Activated naive CD4-positive, alpha-beta T cell treated with anti-CD3 and anti-CD28 coated beads, Interleukin-2, amount 50 U/mL, for 24 hours (primary cell): ENCODE results near the gene FGF22.
A peak's percentile ranks its signal among the peaks of the same experiment; 100 is the strongest.
"Not testable (repeated sequence)": the region's sequence is repeated elsewhere in the genome, so short reads cannot be mapped to it uniquely, and the experiment has no call there.

Experiments used
- H3K27ac Mint-ChIP-seq: one replicate; pipeline ENCODE4 v1.8.0; 2021; ENCODE audit warnings: mild to moderate bottlenecking, mixed read lengths
- H3K27me3 Mint-ChIP-seq: one replicate; pipeline ENCODE4 v1.8.0; 2021; ENCODE audit warnings: mixed read lengths
- H3K36me3 Mint-ChIP-seq: one replicate; pipeline ENCODE4 v1.8.0; 2021; ENCODE audit warnings: mixed read lengths
- H3K4me1 Mint-ChIP-seq: one replicate; pipeline ENCODE4 v1.8.0; 2021; ENCODE audit warnings: mixed read lengths
- H3K4me3 Mint-ChIP-seq: one replicate; pipeline ENCODE4 v1.8.0; 2021; ENCODE audit warnings: mild to moderate bottlenecking, mixed read lengths
- H3K9me3 Mint-ChIP-seq: one replicate; pipeline ENCODE4 v1.8.0; 2021; ENCODE audit warnings: mixed read lengths

FGF22 gene

GRCh38 chr19:602391-603301 lies 37.0 kb upstream of the FGF22 start:
- Mint-ChIP-seq H3K4me3 (no peak overlapping the region), H3K27me3 (no peaks in the 10 kb centered on the region), H3K9me3 (no peaks in the 10 kb centered on the region), H3K36me3 (no peaks in the 10 kb centered on the region), H3K27ac (no peak overlapping the region), H3K4me1 (no peaks in the 10 kb centered on the region)

- H3K9me3 Mint-ChIP-seq, H3K27me3 Mint-ChIP-seq, H3K4me3 Mint-ChIP-seq, H3K36me3 Mint-ChIP-seq, H3K4me1 Mint-ChIP-seq, H3K27ac Mint-ChIP-seq: not testable (repeated sequence)
These were observed 36.4 kb upstream of the FGF22 start for GRCh38 chr19:603302-603639.

- H3K4me3 Mint-ChIP-seq, H3K9me3 Mint-ChIP-seq, H3K27ac Mint-ChIP-seq, H3K27me3 Mint-ChIP-seq, H3K4me1 Mint-ChIP-seq, H3K36me3 Mint-ChIP-seq: not testable (repeated sequence)
These were observed 35.9 kb upstream of the FGF22 start for GRCh38 chr19:603779-604178.

GRCh38 chr19:604355-604754 lies 35.3 kb upstream of the FGF22 start:
- Mint-ChIP-seq H3K36me3 (no peaks in the 10 kb centered on the region), H3K9me3 (no peaks in the 10 kb centered on the region), H3K27ac (no peak overlapping the region), H3K27me3 (no peaks in the 10 kb centered on the region), H3K4me1 (no peaks in the 10 kb centered on the region), H3K4me3 (no peak overlapping the region)

- H3K27me3 Mint-ChIP-seq, H3K36me3 Mint-ChIP-seq, H3K9me3 Mint-ChIP-seq, H3K27ac Mint-ChIP-seq, H3K4me3 Mint-ChIP-seq, H3K4me1 Mint-ChIP-seq: not testable (repeated sequence)
These were observed 34.4 kb upstream of the FGF22 start for GRCh38 chr19:605061-605971.

GRCh38 chr19:607301-608154 lies 32.2 kb upstream of the FGF22 start:
- H3K9me3 Mint-ChIP-seq, result no peaks in the 10 kb centered on the region
- H3K27me3 Mint-ChIP-seq, result no peaks in the 10 kb centered on the region
- H3K4me3 Mint-ChIP-seq, result no peak overlapping the region
- H3K4me1 Mint-ChIP-seq, result peaks cover 14% of the 10 kb centered on the region
- H3K27ac Mint-ChIP-seq, result no peak overlapping the region
- H3K36me3 Mint-ChIP-seq, result no peaks in the 10 kb centered on the region

GRCh38 chr19:608155-609003 lies 31.3 kb upstream of the FGF22 start:
- no peak overlapping the region for H3K4me3 Mint-ChIP-seq
- no peaks in the 10 kb centered on the region for H3K27me3 Mint-ChIP-seq
- H3K4me1 Mint-ChIP-seq, result peaks cover 14% of the 10 kb centered on the region
- H3K36me3 Mint-ChIP-seq, result no peaks in the 10 kb centered on the region
- no peaks in the 10 kb centered on the region for H3K9me3 Mint-ChIP-seq
- no peak overlapping the region for H3K27ac Mint-ChIP-seq

GRCh38 chr19:609004-609346 lies 30.7 kb upstream of the FGF22 start:
- no peaks in the 10 kb centered on the region for H3K36me3 Mint-ChIP-seq
- no peaks in the 10 kb centered on the region for H3K9me3 Mint-ChIP-seq
- H3K4me3 Mint-ChIP-seq, result no peak overlapping the region
- H3K4me1 Mint-ChIP-seq, result peaks cover 14% of the 10 kb centered on the region
- H3K27me3 Mint-ChIP-seq, result no peaks in the 10 kb centered on the region
- H3K27ac Mint-ChIP-seq, result no peak overlapping the region

GRCh38 chr19:610071-610800 lies 29.4 kb upstream of the FGF22 start:
- Mint-ChIP-seq H3K4me1 (peaks cover 14% of the 10 kb centered on the region), H3K4me3 (peak overlapping the region; percentile 96), H3K27me3 (no peaks in the 10 kb centered on the region), H3K36me3 (no peaks in the 10 kb centered on the region), H3K9me3 (no peaks in the 10 kb centered on the region), H3K27ac (no peak overlapping the region)

GRCh38 chr19:610801-611480 lies 28.7 kb upstream of the FGF22 start:
- peaks cover 2% of the 10 kb centered on the region for H3K36me3 Mint-ChIP-seq
- H3K27ac Mint-ChIP-seq, result peak overlapping the region; percentile 95
- peaks cover 2% of the 10 kb centered on the region for H3K27me3 Mint-ChIP-seq
- peaks cover 17% of the 10 kb centered on the region for H3K4me1 Mint-ChIP-seq
- H3K9me3 Mint-ChIP-seq, result no peaks in the 10 kb centered on the region
- H3K4me3 Mint-ChIP-seq, result peak overlapping the region; percentile 96

- H3K27ac Mint-ChIP-seq, result peak overlapping the region; percentile 95
- H3K4me1 Mint-ChIP-seq, result peaks cover 17% of the 10 kb centered on the region
- peak overlapping the region; percentile 96 for H3K4me3 Mint-ChIP-seq
- H3K27me3 Mint-ChIP-seq, result peaks cover 2% of the 10 kb centered on the region
- peaks cover 2% of the 10 kb centered on the region for H3K36me3 Mint-ChIP-seq
- no peaks in the 10 kb centered on the region for H3K9me3 Mint-ChIP-seq
These were observed 28.2 kb upstream of the FGF22 start for GRCh38 chr19:611481-611868.

- H3K4me1 Mint-ChIP-seq, result peaks cover 17% of the 10 kb centered on the region
- peaks cover 2% of the 10 kb centered on the region for H3K27me3 Mint-ChIP-seq
- peaks cover 2% of the 10 kb centered on the region for H3K36me3 Mint-ChIP-seq
- H3K9me3 Mint-ChIP-seq, result no peaks in the 10 kb centered on the region
- H3K4me3 Mint-ChIP-seq, result no peak overlapping the region
- H3K27ac Mint-ChIP-seq, result no peak overlapping the region
These were observed 26.7 kb upstream of the FGF22 start for GRCh38 chr19:612941-613340.

GRCh38 chr19:613732-614567 lies 25.7 kb upstream of the FGF22 start:
- Mint-ChIP-seq H3K27ac (no peak overlapping the region), H3K36me3 (peaks cover 4% of the 10 kb centered on the region), H3K4me1 (peaks cover 17% of the 10 kb centered on the region), H3K27me3 (peaks cover 2% of the 10 kb centered on the region), H3K4me3 (no peak overlapping the region), H3K9me3 (no peaks in the 10 kb centered on the region)
